GM21447 (cell line): ENCODE data around the gene MAP9.
"Not testable (repeated sequence)": the region's sequence is repeated elsewhere in the genome, so short reads cannot be mapped to it uniquely, and the experiment has no call there.

Experiments used
- ATAC-seq: cut with Tn5 transposase; IDR thresholded peaks from one replicate; pipeline ENCODE4 v1.9.1; 2021; ENCODE audit not compliant: unreplicated experiment

The MAP9 gene

GRCh38 chr4:155353923-155354540, 22.7 kb downstream of the MAP9 start:
- peak; percentile 98 for ATAC-seq

- no peak for ATAC-seq
Observed at GRCh38 chr4:155342142-155342541, 34.6 kb downstream of the MAP9 start.

GRCh38 chr4:155339999-155340398, 36.8 kb downstream of the MAP9 start:
- ATAC-seq: no peak

GRCh38 chr4:155339588-155339987, 37.2 kb downstream of the MAP9 start:
- no peak for ATAC-seq

- no peak for ATAC-seq
Observed at GRCh38 chr4:155338196-155338595, 38.6 kb downstream of the MAP9 start.

- no peak for ATAC-seq
Observed at GRCh38 chr4:155336242-155336641, 40.5 kb downstream of the MAP9 start.

- no peak for ATAC-seq
Observed at GRCh38 chr4:155331478-155331877, 45.3 kb downstream of the MAP9 start.

GRCh38 chr4:155322782-155323181, 54.0 kb downstream of the MAP9 start:
- ATAC-seq: no peak

GRCh38 chr4:155321006-155321405, 55.8 kb downstream of the MAP9 start:
- ATAC-seq: no peak

- no peak for ATAC-seq
Observed at GRCh38 chr4:155319516-155319915, 57.2 kb downstream of the MAP9 start.

GRCh38 chr4:155312027-155312426, 64.7 kb downstream of the MAP9 start:
- ATAC-seq: not testable (repeated sequence)

GRCh38 chr4:155307731-155308277, 69.0 kb downstream of the MAP9 start:
- ATAC-seq: no peak

- ATAC-seq: no peak
Observed at GRCh38 chr4:155305619-155306018, 71.1 kb downstream of the MAP9 start.

GRCh38 chr4:155304375-155304774, 72.4 kb downstream of the MAP9 start:
- ATAC-seq: no peak

- ATAC-seq: no peak
Observed at GRCh38 chr4:155299103-155299502, 77.7 kb downstream of the MAP9 start.
